Activated CD4-positive, alpha-beta T cell treated with anti-CD3 and anti-CD28 coated beads for 1 hour (primary cell): ENCODE data around the gene METTL16.

Experiments used
- DNase-seq: peaks from one replicate; pipeline ENCODE4 v3.0.0-alpha.2; 2020

Gene METTL16

DNA sequence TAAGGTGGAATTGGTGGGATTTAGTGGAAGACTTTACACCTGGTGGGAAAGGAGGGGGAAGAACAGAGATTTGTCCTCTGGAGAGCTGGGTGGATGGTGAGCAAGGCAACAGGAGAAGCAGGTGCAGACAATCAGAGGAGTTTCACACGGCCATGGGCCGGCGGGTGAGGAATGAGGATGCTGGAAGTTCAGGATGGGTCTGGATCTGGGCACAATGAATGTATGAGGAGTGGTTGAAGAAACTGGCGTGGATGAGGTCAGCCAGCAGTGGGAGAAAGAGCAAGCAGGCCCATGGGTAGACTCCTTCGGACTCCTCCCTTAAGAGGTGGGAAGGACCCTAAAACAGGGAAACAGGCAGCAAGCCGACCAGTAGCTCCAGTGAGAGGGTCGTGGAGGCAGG lies 100.7 kb downstream of the METTL16 start:
- DNase-seq: no peak

DNA sequence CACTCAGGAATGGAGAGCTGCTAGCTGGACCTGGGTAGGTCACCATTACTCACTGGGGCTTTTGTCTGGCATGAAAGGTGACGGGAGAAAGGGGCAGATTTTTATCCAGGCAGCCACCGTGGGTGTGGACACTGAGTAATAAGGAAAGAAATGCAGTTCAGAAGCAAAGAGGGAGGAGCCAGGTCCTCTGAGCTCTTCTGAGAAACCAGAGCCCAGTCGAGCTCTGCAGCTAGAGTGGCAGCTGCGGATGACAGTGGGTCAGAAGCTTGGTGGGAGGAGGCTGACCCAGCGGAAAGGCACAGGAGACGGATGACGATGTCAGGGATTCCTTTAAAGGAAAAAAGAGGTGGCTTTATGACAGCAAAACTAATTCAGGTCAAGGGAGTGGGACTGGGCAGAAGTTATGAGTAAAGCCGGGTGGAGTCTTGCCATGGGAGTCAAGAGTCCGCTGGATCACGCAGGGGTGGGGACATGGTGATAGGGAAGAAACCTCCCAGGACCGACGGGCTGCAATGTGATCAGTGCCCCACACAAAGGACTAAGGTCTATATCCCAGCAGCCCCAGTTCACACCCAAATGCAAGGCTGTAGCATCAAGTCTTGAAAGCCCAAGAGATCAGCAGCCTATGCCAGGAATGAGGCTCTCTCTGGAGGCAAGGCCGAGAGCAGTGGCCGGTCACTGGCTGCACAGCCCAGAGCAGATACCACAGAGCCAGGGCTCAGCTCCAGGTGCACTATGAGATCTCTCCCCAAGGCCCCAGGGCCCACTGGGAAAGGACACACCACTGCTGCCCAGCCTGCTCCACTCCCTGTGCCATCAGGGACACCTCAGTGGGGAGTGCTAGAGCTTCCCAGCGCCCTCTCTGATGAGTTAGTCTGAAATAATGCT lies 104.5 kb downstream of the METTL16 start:
- DNase-seq: no peak

DNA sequence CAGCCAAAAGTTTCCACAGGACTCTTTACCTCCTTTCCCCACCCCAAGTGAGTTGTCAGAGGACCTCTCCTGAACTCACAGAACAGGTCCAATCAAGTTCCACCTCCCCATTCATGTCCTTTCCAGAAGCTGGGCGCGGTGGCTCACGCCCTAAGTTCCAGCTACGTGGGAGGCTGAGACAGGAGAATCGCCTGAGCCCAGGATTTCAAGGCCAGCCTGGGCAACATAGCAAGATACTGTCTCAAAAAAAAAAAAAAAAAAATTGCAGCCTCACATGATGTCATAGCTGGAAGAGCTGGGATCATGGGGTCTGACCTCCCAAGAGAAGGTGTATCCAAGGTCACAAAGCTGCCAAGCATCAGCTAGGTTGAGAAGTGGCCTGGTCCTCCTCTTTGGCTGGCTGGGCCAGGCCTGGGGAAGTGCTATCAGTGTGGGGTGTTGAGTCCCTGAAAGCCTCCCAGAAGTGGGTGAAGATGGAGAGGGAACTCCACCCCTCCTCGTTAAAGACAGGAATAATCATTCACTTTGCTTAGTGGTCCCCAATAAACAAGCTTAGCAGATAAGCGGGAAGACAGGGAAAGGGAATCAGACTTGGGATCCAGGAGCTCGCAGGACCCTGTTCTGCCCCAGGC lies 105.3 kb downstream of the METTL16 start:
- no peak for DNase-seq

DNA sequence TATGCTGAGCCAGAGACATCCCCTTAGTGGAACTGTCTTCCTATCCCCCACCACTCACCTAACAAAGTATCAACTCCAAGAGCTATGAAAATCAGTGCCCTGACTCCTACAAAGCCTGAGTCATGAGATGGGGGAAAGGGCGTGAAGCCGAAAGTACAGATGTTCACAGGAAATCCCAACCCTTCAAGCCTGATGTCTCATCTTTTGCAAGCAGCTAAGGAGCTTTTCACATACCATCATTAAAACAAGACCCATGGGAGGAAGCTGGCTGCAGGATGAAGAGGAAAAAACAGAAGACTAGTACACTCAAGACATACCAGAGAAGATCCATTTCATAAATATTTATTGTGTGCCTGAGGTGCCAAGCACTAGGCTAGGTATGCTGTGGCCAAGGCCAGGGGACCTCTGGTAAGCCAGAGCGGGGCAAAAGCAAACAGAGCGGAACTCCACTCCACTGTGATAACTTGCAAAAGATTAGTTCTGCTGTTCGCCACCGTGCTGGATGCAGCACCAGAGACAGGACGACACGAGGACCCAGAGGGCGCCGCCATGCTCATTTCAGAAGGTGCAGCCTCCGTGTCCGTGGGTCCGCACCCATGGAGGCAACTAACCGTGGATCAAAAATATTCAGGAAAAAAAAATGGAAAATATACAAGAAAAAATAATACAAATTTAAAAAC lies 106.3 kb downstream of the METTL16 start:
- no peak for DNase-seq

DNA sequence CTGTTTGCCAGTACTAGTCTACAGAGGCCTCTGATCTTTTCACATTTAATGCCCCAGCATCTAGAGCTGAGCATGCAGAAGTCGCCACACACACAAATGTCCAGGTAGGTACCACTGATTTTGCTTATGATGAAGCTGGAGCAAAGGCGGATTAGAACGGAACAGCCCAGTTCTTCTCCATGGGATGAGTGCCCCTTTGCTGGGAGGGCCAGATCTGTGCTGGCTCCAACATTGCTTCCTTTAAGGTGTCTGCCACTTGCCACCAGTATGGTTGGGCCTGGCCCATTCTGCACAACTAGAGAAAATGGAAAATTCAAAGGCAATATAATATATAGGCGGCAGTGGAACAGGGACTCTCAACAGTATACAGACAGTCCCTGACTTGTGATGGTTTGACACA lies 108.6 kb downstream of the METTL16 start:
- no peak for DNase-seq

DNA sequence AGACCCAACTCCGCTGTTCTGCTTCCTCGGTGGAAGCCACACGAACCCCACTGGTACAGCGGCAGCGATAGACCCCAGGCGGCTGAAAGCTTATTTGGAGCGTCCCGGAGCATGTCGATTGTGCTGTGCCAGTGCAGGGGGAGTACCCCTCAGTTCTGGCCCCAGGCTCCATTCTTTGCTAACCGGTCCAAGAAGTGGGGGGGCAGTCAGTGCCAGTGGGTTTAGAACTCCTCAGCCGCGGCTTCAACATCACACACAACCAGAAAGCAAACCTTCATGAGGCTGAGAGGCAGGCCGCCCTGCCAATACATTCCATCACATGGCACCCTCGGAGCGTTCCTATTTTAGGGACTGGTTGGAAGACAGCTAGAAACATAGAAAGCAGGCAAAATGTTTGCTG lies 109.1 kb downstream of the METTL16 start:
- DNase-seq: no peak

DNA sequence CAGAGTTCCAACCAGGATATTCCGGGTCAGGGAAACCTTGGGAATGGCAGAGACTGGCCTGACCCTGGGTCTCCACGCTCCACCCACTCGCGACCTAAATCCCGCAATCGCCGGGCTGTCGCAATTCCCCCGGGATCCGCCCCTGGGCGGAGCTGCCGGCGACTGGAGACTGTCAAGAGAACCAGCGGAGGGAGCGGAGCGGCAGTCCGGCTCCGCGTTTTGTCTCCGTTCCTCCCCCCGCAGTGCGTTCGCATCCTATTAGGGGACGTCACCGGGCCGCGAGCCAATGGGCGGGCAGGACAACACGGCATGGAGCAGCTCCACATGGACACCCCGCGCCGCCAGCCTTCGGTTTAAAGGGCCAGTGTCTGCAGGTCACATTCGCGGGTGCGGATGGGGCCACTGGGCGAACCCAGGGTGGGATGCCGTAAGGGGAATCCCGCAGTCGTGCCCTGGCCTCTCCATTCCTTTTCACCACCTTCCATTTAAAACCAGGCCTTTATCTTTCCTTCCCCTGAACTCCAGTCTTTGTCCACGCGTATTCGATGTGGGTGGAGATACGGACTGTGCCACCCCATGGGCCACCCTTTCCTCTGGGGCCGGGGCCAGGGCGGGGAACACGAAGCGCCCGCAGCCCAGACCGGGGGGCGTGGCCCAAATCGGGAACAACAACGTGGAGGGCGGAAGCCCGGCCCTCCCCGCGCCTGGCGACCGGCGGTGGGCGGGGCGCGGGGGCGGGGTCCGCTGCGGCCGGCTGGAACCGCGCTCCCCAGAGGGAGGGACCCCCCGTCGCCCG lies 110.1 kb downstream of the METTL16 start:
- DNase-seq: peak; percentile 98

DNA sequence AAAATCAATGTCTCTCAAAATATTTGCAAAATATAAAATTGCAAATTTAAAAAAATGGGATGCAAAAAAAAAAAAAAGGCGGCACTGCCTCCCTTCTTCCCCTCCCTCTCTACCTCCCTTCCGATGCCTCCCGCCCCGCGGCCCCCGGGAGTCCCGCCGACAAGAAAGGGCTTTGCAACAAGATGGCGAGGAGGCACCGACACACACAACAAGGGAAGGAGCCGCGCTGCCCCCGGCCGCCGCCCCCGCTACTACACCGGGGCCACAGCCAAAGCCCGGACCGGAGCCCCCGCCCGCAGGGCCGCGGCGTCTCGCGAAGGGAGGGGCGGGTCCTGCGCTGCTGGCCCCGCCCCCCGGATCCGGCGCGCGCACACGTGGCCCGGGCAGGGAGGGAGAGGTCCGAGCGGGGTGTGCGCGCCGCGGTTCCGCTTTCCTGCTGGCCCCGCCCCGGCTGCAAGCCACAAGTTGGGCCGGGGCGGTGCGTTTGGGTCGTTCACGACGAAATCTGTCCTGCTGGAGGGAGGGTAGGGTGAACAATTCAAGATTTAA lies 110.7 kb downstream of the METTL16 start, which contains the start of gene MNT:
Gene MNT, minus strand, starts transcription at position 184 of the 549 bp plus-strand sequence. CDS start 348 bp downstream, outside the sequence.
- peak; percentile 91 for DNase-seq

DNA sequence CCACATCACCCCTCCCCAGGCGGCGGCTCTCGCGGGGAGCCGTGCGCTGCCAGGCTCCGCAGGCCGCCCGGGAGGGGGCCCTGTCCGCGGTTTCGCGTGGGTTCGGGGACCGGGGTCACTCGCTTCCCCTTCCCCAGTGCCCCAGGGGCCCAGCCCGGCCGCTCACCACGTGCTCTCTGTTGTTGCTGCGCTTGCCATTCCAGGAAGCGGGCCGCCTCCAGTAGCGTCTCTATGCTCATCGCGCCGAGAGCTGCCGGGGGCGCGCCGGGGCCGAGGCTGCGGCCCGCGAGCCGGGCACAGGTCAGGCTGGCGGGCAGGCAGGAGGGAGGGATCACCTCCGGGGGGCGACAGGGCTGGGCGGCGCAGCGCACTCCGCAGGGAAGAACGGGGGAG lies 111.2 kb downstream of the METTL16 start:
- peak; percentile 41 for DNase-seq

DNA sequence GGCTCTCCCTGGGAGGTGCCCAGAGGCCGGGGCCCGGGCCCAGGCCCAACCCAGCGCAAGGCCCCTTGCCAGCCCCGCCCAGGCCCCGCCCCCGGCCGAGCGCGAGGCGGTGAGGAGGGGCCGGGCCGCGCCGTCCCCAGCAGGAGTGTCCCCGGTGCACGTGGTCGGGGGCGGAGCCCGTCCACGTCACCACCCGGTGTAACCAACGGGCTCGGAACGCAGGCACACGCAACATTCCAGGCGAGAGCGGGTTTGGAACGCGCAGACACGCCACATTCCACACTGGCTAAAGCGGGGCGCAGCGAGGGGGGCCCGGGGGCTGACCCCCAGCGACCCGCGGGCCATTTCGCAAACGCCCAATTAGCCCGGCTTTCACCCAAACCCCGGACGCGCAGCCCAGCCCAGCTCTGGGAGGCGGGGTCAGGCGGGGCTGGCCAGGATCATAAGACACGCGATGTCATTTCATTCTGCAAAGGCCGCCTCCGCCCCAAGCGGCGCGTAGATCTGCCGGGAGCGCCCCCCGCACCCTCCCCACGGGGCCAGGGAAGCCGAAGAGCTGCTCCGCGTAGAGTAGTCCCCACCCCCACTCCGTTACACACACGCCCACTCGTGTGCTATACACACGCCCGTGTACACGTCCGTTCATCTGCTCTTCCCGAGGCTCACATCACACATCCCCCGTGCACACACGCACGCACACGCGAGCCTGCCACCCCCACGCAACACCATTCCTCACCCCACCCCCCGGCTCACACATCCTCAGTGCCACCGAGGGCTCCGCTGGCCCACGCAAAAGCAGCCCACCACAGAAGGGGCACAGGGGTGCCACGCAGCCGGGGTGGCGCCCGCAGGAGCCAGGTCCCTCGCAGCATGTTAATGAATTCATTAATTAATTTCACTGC lies 111.9 kb downstream of the METTL16 start:
- peak; percentile 83 for DNase-seq

DNA sequence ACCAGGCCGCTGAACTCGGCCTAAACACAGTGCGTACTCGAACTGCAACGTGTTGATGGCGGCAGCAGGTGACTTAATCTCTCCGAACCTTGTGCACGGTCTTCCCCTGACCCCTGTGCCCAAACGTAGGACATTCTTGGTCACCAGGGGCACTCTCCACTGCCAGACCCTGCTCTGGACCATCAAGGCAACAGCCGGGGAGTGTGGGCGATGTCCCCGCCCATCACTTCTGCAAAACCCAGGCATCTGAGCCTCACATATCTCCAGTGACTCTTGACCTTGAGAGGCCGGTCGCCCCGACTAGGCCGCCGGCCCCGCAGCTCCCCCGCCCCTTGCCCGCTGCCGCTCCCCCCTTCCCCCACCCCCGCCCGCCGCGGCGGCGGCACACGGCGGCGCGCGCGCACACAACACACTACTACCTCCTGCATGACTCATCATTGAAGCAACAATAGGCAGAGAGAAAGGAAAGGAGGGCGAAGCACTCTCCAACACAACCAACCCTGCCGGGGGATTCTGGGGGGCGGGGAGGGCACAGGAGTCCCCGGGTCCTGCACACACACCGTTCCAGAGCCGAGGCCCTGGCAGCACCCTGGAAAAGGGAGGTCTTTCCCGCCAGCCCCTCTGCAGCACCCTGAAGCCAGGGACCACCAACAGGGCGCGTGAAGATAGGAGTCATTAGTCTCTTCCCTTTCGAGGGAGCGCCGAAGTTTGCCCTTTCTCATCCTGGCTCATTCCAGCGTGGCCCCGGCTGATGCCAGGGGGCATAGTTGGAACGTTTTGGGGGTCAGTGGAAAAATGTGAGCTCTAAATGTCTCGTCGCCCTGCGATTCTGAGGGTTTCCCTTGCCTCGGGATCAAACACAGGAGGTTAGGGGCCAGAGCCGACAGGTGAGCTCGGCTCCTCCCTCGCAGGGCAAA lies 112.8 kb downstream of the METTL16 start:
- DNase-seq: peak; percentile 40

DNA sequence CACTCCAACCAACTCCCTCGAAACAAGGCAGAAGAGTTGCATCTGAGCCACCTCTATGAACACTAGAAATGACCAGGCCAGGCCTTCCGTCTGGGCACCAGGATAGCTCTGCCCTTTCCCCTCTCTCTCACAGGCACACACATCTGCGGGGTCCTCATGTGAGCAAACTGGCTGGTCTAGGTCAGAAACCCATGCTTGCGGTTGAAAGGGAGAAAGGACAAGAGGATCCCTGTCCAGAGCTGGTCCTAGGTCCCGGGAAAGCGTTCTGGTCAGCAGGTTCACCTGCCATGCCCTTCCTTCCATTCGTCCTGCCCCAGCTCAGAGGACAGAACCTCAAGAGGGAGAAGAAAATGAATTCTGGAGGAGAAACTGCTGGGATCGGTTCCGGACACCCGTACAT lies 113.5 kb downstream of the METTL16 start:
- no peak for DNase-seq

DNA sequence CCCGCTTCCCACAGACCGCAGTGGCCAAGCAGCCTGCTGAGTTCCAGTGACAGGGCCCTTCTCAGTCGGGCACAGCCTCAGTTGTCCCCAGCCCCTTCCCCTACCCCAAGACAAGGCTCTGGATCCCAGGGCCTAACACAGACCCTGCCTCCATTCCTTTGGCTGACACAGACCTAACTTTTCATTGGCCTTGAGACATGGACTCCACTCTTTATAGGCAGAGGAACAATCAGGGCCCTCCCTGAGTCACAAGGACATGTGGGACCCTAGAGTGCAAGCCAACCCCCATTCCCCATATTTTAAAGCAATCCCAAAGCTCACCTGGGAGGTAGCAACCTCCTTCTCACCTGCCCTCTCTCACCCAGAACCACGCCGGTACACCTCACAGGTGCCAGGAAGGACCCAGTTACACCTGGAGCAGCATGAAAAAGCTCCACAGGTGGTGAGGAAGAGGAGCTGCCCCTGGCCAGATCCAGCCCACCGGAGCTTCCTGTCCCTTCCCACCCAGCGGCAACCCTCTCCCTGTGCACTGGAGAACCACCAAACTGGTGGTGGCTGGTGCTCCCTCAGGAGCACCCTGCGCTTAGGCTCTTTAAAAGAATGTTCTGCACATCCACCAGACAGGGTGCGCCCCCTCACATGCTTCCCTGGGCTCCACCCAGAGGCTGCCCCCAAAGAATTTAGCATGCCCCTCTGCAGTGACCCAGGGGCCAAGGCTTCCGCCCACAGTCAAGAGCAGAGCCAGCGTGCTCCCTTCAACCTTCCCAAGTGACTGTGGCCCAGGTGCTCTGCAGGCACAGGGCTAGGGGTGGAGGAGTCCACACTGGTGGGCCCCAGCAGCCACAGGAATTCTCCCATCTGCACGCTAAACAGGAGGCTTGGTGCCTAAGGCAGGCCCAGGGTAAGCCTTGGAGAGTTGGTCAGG lies 114.2 kb downstream of the METTL16 start:
- DNase-seq: no peak

DNA sequence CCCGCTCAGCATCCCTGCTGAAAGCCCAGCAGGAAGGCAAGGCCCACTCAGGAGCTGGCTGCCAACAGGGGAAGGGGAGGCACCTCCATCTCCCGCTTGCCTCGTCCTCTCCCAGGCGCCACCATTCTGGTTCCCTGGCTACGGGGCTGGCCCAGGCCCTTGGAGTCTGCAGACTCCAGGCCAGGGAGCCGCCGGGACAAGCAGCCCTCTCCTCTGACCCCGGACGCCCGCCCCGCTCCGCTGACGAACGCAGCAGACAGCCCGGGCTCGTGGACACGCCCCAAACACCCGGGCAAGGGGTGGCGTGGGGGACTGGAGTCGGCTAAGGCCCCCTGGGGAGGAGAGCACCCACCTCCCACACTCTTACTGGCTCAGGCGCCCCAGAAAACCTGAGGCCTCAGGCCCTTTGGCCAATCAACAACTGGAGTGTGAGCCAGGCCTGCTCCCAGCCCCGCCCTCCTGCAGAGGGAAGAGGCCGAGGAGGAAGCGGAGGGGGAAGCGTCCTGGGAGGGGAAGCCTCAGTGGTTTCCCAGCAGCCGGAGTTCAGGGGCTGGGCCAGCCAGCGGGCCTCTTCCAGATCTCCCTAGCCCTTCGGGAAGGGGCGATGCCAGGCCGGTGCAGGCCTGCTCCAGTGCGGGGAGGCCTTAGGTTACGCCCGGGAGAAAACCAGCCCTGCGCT lies 115.0 kb downstream of the METTL16 start:
- DNase-seq: no peak

DNA sequence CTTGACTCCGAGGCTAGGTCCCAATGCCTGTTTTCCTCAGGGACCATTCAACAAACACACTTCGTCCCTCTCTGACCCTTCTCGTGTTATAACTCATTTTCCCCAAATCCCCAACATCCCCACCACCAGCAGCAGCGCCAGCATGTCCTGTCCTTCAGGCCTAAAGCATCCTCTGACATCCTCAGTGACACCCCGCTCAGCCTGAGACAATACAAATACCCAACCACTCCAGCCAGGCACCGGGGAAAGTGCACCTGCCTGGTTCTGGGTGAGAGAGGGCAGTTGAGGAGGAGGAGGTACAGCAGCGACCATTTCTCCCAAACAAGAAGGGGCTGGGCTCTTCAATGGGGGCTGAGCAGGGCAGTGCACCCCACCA lies 115.5 kb downstream of the METTL16 start:
- DNase-seq: no peak

DNA sequence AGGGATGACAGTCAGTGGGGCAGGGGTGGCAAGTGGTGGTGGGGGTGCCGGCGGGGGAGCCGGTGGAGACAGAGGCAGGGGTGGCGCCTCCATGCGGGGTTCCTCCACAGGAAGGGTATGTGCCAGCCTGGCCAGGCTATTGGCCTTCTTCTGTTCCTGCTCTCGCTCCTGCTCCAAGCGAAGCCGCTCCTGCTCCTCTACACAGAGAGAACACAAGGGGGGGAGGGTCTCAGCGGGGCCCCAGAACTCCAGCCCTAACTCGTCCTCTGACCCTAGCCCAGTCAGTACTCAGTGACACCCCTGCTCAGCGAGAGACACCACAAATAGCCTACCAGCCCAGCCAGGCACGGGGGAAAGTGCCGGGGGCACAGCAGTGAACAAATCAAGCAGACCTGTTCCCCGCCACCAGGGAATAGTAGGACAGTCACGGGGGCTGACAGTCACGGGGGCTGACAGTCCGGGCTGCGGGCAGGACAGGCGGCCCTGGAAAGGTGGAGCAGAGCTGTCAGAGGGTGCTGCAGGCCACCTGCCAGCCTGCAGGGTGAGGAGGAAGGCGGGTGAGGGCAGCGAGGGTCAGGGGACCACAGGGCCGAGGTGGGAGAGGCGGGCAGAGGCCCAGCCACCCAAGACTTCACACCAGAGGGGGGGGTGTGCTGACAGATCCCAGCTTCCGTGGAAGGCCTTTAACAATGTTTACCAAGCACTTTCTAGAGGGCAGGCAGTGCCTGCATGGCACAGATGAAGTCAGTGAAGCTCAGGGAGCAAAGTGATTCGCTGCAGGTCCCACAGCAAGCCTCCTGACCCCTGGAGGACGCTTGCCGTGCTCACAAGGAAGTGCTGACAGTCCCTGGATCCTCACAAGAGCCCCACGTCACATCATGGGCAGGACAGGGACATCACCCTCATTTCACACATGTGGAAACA lies 116.2 kb downstream of the METTL16 start:
- DNase-seq: no peak

DNA sequence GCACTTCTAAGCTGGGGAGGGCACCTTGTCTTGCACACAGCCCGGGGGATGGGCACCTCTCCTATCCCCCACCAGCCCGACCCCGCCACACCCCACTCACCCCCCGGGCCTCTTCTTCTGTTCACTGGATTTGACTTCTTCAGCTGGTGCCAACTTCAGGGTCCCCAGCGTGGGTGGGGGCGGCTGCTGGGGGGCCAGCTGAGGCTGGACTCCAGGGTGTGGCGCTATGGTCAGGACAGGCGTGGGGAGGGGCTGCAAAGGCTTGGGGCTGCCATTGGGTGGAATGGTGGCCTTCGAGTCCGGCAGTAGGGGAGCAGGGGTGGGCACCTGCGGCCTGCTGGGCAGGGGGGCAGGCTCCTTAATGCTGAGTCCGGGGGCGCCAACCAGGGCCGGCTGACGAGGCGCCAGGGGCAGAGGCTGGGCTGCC lies 116.9 kb downstream of the METTL16 start:
- no peak for DNase-seq
